MM.1S (cell line): ENCODE results near the gene GMCL2.

Source experiments
- CTCF ChIP-seq: fragments of 300-600 bp; sonication (generic); IDR thresholded peaks from 2 replicates; pipeline ENCODE4 v1.5.1; 2016; ENCODE audit warnings: antibody characterized with exemption, low read length, mixed read lengths
- EZH2 ChIP-seq: fragments of 300-600 bp; sonication (generic); optimal IDR thresholded peaks from 2 replicates; pipeline ENCODE3; 2017; ENCODE audit warnings: low read depth, mild to moderate bottlenecking, antibody characterized with exemption, low read length, mixed read lengths

DNA sequence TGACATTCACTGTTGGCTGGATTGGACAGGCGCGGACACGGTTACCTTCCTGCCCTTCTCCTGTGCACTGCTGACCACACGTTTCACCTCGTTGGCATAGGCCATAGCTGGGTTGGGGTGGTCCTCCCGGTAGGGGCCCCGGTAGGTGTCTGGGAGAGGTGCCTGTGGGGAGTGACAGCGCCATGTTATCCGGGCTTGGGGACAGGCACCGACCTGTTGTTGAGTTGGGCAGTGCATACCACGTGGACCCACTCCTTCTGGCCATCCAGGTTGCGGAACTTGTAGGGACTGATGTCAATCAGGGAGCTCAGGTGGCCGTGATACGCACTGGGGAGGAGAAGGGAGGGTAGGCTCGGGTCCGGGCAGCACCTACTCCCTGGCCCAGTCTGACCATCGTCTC is 37.2 kb upstream of the GMCL2 start:
- TF ChIP-seq EZH2 = no peak
- TF ChIP-seq CTCF = no peak
